Astrocyte (in vitro differentiated cells and primary cell): ENCODE measurements around the gene TUBA1A.

Experiments used
- EZH2 ChIP-seq: IDR thresholded peaks from 2 replicates; pipeline ENCODE4 v1.6.1; 2012; ENCODE audit warnings: mild to moderate bottlenecking, low read length, inconsistent platforms; ENCODE audit not compliant: insufficient read depth
- TF ChIP-seq, protein P1 (sequence below): IDR thresholded peaks from 2 replicates; pipeline ENCODE4 v1.5.1; 2011; ENCODE audit warnings: low read depth, mild to moderate bottlenecking, inconsistent platforms, low read length, moderate library complexity; ENCODE audit not compliant: insufficient read depth

DNA sequence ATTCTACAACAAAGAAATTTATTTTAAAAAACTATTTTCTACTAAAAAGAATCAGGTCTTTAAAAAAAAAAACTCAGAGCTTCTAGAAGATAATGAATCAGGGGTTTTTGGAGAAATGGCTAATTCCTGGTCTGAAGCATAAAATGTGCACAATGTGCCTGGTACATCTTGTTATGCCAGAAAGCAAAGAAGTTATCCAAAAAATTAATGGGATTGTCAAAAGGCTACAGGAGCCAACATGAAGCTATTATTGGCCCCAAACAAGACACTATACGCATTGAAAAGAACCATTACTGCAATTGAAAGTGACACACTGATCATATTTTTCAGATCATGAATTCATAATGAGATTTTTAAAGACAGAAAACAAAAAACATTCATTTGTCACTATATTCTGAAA, 19.3 kb upstream of the TUBA1A start:
- TF ChIP-seq, protein P1, sequence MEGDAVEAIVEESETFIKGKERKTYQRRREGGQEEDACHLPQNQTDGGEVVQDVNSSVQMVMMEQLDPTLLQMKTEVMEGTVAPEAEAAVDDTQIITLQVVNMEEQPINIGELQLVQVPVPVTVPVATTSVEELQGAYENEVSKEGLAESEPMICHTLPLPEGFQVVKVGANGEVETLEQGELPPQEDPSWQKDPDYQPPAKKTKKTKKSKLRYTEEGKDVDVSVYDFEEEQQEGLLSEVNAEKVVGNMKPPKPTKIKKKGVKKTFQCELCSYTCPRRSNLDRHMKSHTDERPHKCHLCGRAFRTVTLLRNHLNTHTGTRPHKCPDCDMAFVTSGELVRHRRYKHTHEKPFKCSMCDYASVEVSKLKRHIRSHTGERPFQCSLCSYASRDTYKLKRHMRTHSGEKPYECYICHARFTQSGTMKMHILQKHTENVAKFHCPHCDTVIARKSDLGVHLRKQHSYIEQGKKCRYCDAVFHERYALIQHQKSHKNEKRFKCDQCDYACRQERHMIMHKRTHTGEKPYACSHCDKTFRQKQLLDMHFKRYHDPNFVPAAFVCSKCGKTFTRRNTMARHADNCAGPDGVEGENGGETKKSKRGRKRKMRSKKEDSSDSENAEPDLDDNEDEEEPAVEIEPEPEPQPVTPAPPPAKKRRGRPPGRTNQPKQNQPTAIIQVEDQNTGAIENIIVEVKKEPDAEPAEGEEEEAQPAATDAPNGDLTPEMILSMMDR, result no peak
- no peak for TF ChIP-seq EZH2
